ENCODE measurements around the gene MEGF6. TPM values are rescaled to one million over a fixed set of nuclear protein-coding genes. Genes with fewer than 3 reads are reported as not detected.

MEGF6 gene
- total RNA-seq, 1 experiment from 2014 or later = 2.0 TPM

GRCh38 chr1:3616861-3617260 lies 5.6 kb upstream of the MEGF6 start:
- H3K27ac ChIP-seq = no peak overlapping the region
- H3K4me1 ChIP-seq (replicated peaks) = no peaks in the 10 kb centered on the region
- H3K36me3 ChIP-seq = no peaks in the 10 kb centered on the region
- H3K9me3 ChIP-seq (replicated peaks) = no peaks in the 10 kb centered on the region
- H3K27me3 ChIP-seq (replicated peaks) = peaks cover 23% of the 10 kb centered on the region
- H3K4me3 ChIP-seq = no peak overlapping the region
- no peak for DNase-seq (ENCODE audit: low read depth in 1 of 2, low spot score in 2 of 2)

DNA sequence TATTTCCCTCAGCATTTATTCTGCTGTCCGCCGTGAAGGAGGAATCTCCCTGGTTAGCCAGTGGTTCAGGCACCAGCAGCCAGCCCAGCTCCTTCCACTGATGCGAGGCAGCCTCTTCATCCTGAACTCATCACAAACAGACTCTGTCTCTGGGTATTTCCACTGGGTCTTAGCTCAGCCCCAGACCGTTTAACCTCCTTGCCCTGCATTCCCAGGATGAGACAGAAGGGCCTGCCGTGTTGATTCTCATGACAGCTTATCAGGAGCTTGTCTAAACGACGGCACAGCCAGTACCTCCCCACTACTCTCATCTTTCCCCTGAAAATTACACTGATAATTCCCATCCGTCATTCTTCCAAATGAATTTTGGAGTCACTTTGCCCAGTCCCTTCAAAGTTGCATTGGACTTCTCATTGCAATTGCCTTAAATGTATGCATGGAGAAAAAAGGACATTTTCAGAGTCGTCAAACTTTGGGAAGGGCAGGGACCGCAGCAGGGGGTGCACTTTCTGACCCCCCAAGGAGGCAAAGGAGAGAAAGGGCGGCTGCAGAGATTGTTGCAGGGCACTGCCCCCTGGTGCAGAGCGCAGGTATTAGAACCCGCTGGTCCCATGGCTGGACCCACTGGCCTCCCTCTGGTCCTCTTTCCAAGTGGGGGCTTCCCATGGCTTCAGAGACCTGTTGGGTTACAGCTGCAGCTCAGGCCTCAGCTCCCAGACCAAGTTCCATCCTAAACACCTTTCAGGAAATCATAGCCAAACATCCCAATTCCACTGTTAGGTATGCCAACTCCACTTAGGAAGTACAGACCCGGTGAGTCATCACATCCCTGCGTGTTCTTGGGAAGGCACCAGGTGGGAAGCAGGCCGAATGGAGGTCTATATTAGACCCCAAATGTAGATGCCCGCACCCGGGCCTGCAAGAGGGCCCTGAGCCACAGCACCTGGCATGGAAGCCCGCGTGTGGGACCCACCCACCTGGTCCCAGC lies 3.7 kb upstream of the MEGF6 start:
- Histone ChIP-seq H3K36me3 (no peaks in the 10 kb centered on the region), H3K4me1 (replicated peaks) (no peaks in the 10 kb centered on the region), H3K9me3 (replicated peaks) (no peaks in the 10 kb centered on the region), H3K27me3 (replicated peaks) (peaks cover 38% of the 10 kb centered on the region), H3K4me3 (no peak overlapping the region), H3K27ac (no peak overlapping the region)
- DNase-seq (ENCODE audit: low read depth in 1 of 2, low spot score in 2 of 2) = no peak

GRCh38 chr1:3612123-3612522 lies 815 bp upstream of the MEGF6 start:
- H3K4me1 ChIP-seq (replicated peaks) = no peaks in the 10 kb centered on the region
- DNase-seq (ENCODE audit: low read depth in 1 of 2, low spot score in 2 of 2) = no peak
- H3K9me3 ChIP-seq (replicated peaks) = no peaks in the 10 kb centered on the region
- peaks cover 51% of the 10 kb centered on the region for H3K27me3 ChIP-seq (replicated peaks)
- H3K4me3 ChIP-seq = no peak overlapping the region
- H3K27ac ChIP-seq = no peak overlapping the region
- no peaks in the 10 kb centered on the region for H3K36me3 ChIP-seq

GRCh38 chr1:3610527-3611169 lies 660 bp downstream of the MEGF6 start:
- no peak overlapping the region for H3K27ac ChIP-seq
- H3K27me3 ChIP-seq (replicated peaks) = peaks cover 49% of the 10 kb centered on the region
- H3K9me3 ChIP-seq (replicated peaks) = no peaks in the 10 kb centered on the region
- DNase-seq (ENCODE audit: low read depth in 1 of 2, low spot score in 2 of 2) = no peak
- H3K4me1 ChIP-seq (replicated peaks) = no peaks in the 10 kb centered on the region
- H3K36me3 ChIP-seq = no peaks in the 10 kb centered on the region
- H3K4me3 ChIP-seq = no peak overlapping the region

GRCh38 chr1:3609769-3610526 lies 1.4 kb downstream of the MEGF6 start:
- peaks cover 48% of the 10 kb centered on the region for H3K27me3 ChIP-seq (replicated peaks)
- no peaks in the 10 kb centered on the region for H3K4me1 ChIP-seq (replicated peaks)
- no peak overlapping the region for H3K27ac ChIP-seq
- no peak for DNase-seq (ENCODE audit: low read depth in 1 of 2, low spot score in 2 of 2)
- no peaks in the 10 kb centered on the region for H3K9me3 ChIP-seq (replicated peaks)
- no peaks in the 10 kb centered on the region for H3K36me3 ChIP-seq
- H3K4me3 ChIP-seq = no peak overlapping the region

GRCh38 chr1:3609016-3609768 lies 2.1 kb downstream of the MEGF6 start:
- Histone ChIP-seq H3K4me1 (replicated peaks) (no peaks in the 10 kb centered on the region), H3K36me3 (no peaks in the 10 kb centered on the region), H3K9me3 (replicated peaks) (no peaks in the 10 kb centered on the region), H3K27me3 (replicated peaks) (peaks cover 45% of the 10 kb centered on the region), H3K27ac (no peak overlapping the region), H3K4me3 (no peak overlapping the region)
- DNase-seq (ENCODE audit: low read depth in 1 of 2, low spot score in 2 of 2) = no peak

DNA sequence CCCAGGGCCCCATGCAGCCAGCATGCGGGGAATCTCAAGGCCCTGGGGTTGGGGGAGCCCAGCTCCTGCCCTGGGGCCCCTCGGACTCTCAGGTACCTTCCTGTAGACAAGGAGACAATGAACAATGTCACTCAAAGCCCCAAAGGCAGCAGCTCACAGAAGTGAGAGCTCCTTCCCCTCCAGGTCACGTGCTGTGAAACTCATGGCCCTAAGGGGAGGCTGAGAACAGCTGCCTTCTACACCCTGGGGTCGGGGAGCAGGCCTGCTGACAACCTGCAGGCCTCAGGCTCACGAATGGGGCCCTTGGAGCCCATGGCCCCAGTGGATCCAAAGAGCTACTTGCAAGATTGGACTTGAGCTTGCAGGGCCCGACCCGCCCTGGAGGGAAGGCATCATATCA lies 3.2 kb downstream of the MEGF6 start:
- H3K27ac ChIP-seq = no peak overlapping the region
- peaks cover 40% of the 10 kb centered on the region for H3K27me3 ChIP-seq (replicated peaks)
- no peak for DNase-seq (ENCODE audit: low read depth in 1 of 2, low spot score in 2 of 2)
- H3K36me3 ChIP-seq = no peaks in the 10 kb centered on the region
- no peaks in the 10 kb centered on the region for H3K9me3 ChIP-seq (replicated peaks)
- no peaks in the 10 kb centered on the region for H3K4me1 ChIP-seq (replicated peaks)
- H3K4me3 ChIP-seq = no peak overlapping the region

DNA sequence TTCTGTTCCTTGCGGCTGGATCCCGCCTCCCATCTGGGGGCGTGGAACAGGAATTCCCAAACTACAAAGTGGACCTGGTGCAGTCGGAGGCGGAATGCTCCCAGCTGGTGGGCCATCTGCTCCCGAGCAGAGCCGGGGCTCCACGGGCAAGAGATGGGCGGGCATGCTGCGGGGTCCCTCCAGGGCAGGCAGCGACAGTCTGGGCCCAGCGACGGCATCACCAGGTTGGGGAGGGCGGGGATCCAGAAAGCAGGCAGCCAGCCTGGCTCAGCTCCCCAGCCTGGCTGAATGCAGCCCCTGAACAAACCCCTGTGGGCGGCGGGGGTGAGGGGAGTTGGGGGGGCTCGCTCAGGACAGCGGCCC lies 3.6 kb downstream of the MEGF6 start:
- DNase-seq (ENCODE audit: low read depth in 1 of 2, low spot score in 2 of 2) = no peak
- Histone ChIP-seq H3K4me1 (replicated peaks) (no peaks in the 10 kb centered on the region), H3K9me3 (replicated peaks) (no peaks in the 10 kb centered on the region), H3K27ac (no peak overlapping the region), H3K4me3 (no peak overlapping the region), H3K27me3 (replicated peaks) (peaks cover 36% of the 10 kb centered on the region), H3K36me3 (no peaks in the 10 kb centered on the region)

- Histone ChIP-seq H3K4me1 (replicated peaks) (no peaks in the 10 kb centered on the region), H3K36me3 (no peaks in the 10 kb centered on the region), H3K27ac (no peak overlapping the region), H3K27me3 (replicated peaks) (peaks cover 29% of the 10 kb centered on the region), H3K9me3 (replicated peaks) (no peaks in the 10 kb centered on the region), H3K4me3 (no peak overlapping the region)
- DNase-seq (ENCODE audit: low read depth in 1 of 2, low spot score in 2 of 2) = no peak
Measured at GRCh38 chr1:3606779-3607702, 4.3 kb downstream of the MEGF6 start.

- Histone ChIP-seq H3K27me3 (replicated peaks) (peaks cover 21% of the 10 kb centered on the region), H3K4me1 (replicated peaks) (no peaks in the 10 kb centered on the region)
- DNase-seq (ENCODE audit: low read depth in 1 of 2, low spot score in 2 of 2) = no peak
Measured at GRCh38 chr1:3604997-3605823, 6.1 kb downstream of the MEGF6 start.

DNA sequence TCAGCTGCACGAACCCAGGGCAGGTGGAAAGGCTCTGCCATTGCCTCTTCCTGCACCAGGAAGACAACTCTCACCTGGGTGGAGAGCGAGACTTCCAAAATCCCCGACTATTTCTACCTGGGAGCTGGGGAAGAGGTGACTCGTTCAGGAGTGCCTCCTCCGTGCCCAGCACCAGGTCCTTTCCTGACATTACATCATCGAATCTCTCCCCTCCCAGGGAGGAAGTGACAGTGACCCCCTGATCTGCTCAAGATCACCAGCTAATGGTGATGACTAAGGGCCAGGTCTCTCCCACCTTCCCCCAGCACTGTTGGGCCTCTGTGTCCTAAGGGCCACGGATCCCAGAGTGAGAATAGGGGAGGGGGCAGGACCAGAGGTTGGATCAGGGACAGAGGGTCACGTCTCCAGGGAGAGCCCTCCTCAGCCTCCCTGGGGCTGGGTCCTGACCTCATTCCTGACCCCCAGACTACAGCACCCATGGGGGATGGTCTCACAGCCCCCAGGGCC lies 6.8 kb downstream of the MEGF6 start:
- DNase-seq (ENCODE audit: low read depth in 1 of 2, low spot score in 2 of 2) = no peak
- no peaks in the 10 kb centered on the region for H3K4me1 ChIP-seq (replicated peaks)
- no peak overlapping the region for H3K27ac ChIP-seq
- H3K4me3 ChIP-seq = no peak overlapping the region
- no peaks in the 10 kb centered on the region for H3K36me3 ChIP-seq
- no peaks in the 10 kb centered on the region for H3K9me3 ChIP-seq (replicated peaks)
- peaks cover 21% of the 10 kb centered on the region for H3K27me3 ChIP-seq (replicated peaks)

More at GRCh38 chr1:3604997-3605823, 6.1 kb downstream of the MEGF6 start:
- Histone ChIP-seq H3K36me3 (no peaks in the 10 kb centered on the region), H3K4me3 (no peak overlapping the region), H3K27ac (no peak overlapping the region), H3K9me3 (replicated peaks) (no peaks in the 10 kb centered on the region)
